OCI-LY3 (cell line): ENCODE measurements around the gene GRAMD4.

ENCODE experiments used
- CTCF ChIP-seq: fragments of 200-600, 300-600 bp; sonication (generic); IDR thresholded peaks from 2 replicates; pipeline ENCODE4 v1.5.1; 2014; ENCODE audit warnings: antibody characterized with exemption, low read length, low read depth
- EZH2phosphoT487 ChIP-seq: fragments of 200-600 bp; shearing (Covaris generic); IDR thresholded peaks from 2 replicates; pipeline ENCODE4 v1.6.1; 2018; ENCODE audit warnings: antibody characterized with exemption, mixed run types, low read depth

GRCh38 chr22:46668116-46668515 lies 47.9 kb downstream of the GRAMD4 start:
- no peak for TF ChIP-seq CTCF
- TF ChIP-seq EZH2phosphoT487 = no peak
